Fibroblast of lung (primary cell): Measurements from ENCODE around the gene PYY. TPM values are rescaled to one million over a fixed set of nuclear protein-coding genes. Genes with fewer than 3 reads are reported as not detected.

Experiments
- DNase-seq, 2 donors: peaks; one replicate each; pipeline versions ENCODE4 v3.0.0 to v3.0.0-alpha.2; 2010; ENCODE audit warnings: low read depth in 2 of 2
- H2AFZ ChIP-seq: 2 replicates; pipeline ENCODE4 v1.5.1; 2012; ENCODE audit warnings: low read length, control low read depth, inconsistent platforms
- H3K27ac ChIP-seq: 2 replicates; pipeline ENCODE4 v1.5.1; 2011; ENCODE audit warnings: low read length, control low read depth; ENCODE audit not compliant: insufficient read depth
- H3K27me3 ChIP-seq: 2 replicates; pipeline ENCODE4 v1.5.1; 2011; ENCODE audit warnings: mild to moderate bottlenecking, low read length; ENCODE audit not compliant: control insufficient read depth, insufficient read depth
- H3K36me3 ChIP-seq: 2 replicates; pipeline ENCODE4 v1.5.1; 2011; ENCODE audit warnings: low read length; ENCODE audit not compliant: control insufficient read depth, insufficient read depth
- H3K4me1 ChIP-seq: 2 replicates; pipeline ENCODE4 v1.5.1; 2011; ENCODE audit warnings: low read length; ENCODE audit not compliant: control insufficient read depth, insufficient read depth; ENCODE audit errors: extremely low read depth
- H3K4me2 ChIP-seq: 2 replicates; pipeline ENCODE4 v1.5.1; 2011; ENCODE audit warnings: low read length, control low read depth; ENCODE audit not compliant: insufficient read depth; ENCODE audit errors: extremely low read depth
- H3K4me3 ChIP-seq, 4 experiments: fragments of 200-600 bp in 1 of 4; sonication (generic) in 1 of 4; replicated peaks in 1 of 4; 2 replicates each; pipeline ENCODE4 v1.5.1; 2011 to 2016; ENCODE audit warnings: low read length in 4 of 4, low read depth in 3 of 4, mild to moderate bottlenecking in 3 of 4, control low read depth in 2 of 4, inconsistent platforms in 1 of 4, mixed read lengths in 1 of 4; ENCODE audit not compliant: insufficient read depth in 1 of 4; ENCODE audit errors: control extremely low read depth in 1 of 4
- H3K79me2 ChIP-seq: 2 replicates; pipeline ENCODE4 v1.5.1; 2012; ENCODE audit warnings: mild to moderate bottlenecking, low read length, inconsistent platforms; ENCODE audit not compliant: control insufficient read depth, insufficient read depth
- H3K9ac ChIP-seq: 2 replicates; pipeline ENCODE4 v1.5.1; 2011; ENCODE audit warnings: mild to moderate bottlenecking, low read length, control low read depth; ENCODE audit not compliant: insufficient read depth
- H3K9me3 ChIP-seq: 2 replicates; pipeline ENCODE4 v1.5.1; 2012; ENCODE audit warnings: low read depth, low read length; ENCODE audit not compliant: control insufficient read depth, insufficient read depth
- H4K20me1 ChIP-seq: 2 replicates; pipeline ENCODE4 v1.5.1; 2011; ENCODE audit warnings: low read length; ENCODE audit not compliant: control insufficient read depth, insufficient read depth; ENCODE audit errors: extremely low read depth
- CTCF ChIP-seq, 2 donors: IDR thresholded peaks in 1 of 2; conservative IDR thresholded peaks in 1 of 2; 1 replicate in 1 of 2; 2 replicates in 1 of 2; pipeline ENCODE4 v1.5.1; 2011 to 2012; ENCODE audit warnings: low read length in 2 of 2, control low read depth in 1 of 2, inconsistent platforms in 1 of 2, low read depth in 1 of 2, mild to moderate bottlenecking in 1 of 2
- EZH2 ChIP-seq: IDR thresholded peaks from 2 replicates; pipeline ENCODE4 v1.5.1; 2012; ENCODE audit warnings: low read length, control low read depth, mild to moderate bottlenecking; ENCODE audit errors: missing control alignments
- polyA plus RNA-seq, 2 donors: library from polyadenylated mRNA; depleted of rRNA in 1 of 2; stranded (reverse) in 1 of 2; unstranded in 1 of 2; fragments of >200 nt; gene quantifications; 2 replicates each; pipeline ENCODE4 v1.2.1, GENCODE V29; 2011 to 2012; ENCODE audit warnings: missing spikeins in 1 of 2
- total RNA-seq: library from RNA; depleted of rRNA; stranded (reverse); fragments of >200 nt; gene quantifications from 2 replicates; pipeline ENCODE4 v1.2.1, GENCODE V29; 2014

Gene PYY
- total and polyA plus RNA-seq, 2 donors (not counting 1 experiment from before 2014, with no cell fraction given): 0.33 TPM; not detected in 1

GRCh38 chr17:43987131-43988021 lies 33.6 kb upstream of the PYY start:
- no peaks in the 10 kb centered on the region for H4K20me1 ChIP-seq
- H3K4me2 ChIP-seq: no peak overlapping the region
- no peak for TF ChIP-seq EZH2
- TF ChIP-seq CTCF (conservative IDR thresholded peaks at IDR 0.05 in 1 of 2, IDR thresholded peaks at IDR 0.05 in 1 of 2; ENCODE audit: low read depth in 1 of 2, low read length in 2 of 2): no peak
- H2AFZ ChIP-seq: no peak overlapping the region
- no peak for DNase-seq
- no peaks in the 10 kb centered on the region for H3K36me3 ChIP-seq
- H3K4me1 ChIP-seq: no peaks in the 10 kb centered on the region
- H3K79me2 ChIP-seq: no peaks in the 10 kb centered on the region
- no peak overlapping the region for H3K9ac ChIP-seq
- no peak overlapping the region for H3K27ac ChIP-seq
- H3K9me3 ChIP-seq: no peaks in the 10 kb centered on the region
- H3K27me3 ChIP-seq: peaks cover 25% of the 10 kb centered on the region
- H3K4me3 ChIP-seq: no peak overlapping the region

GRCh38 chr17:43986225-43986981 lies 32.7 kb upstream of the PYY start:
- TF ChIP-seq EZH2 (no peak), CTCF (conservative IDR thresholded peaks at IDR 0.05 in 1 of 2, IDR thresholded peaks at IDR 0.05 in 1 of 2; ENCODE audit: low read depth in 1 of 2, low read length in 2 of 2) (no peak)
- Histone ChIP-seq H3K36me3 (no peaks in the 10 kb centered on the region), H3K27ac (no peak overlapping the region), H3K4me1 (no peaks in the 10 kb centered on the region), H3K9me3 (no peaks in the 10 kb centered on the region), H3K9ac (no peak overlapping the region), H2AFZ (no peak overlapping the region), H3K79me2 (no peaks in the 10 kb centered on the region), H4K20me1 (no peaks in the 10 kb centered on the region), H3K4me2 (no peak overlapping the region), H3K4me3 (no peak overlapping the region), H3K27me3 (peaks cover 31% of the 10 kb centered on the region)
- DNase-seq: no peak

DNA sequence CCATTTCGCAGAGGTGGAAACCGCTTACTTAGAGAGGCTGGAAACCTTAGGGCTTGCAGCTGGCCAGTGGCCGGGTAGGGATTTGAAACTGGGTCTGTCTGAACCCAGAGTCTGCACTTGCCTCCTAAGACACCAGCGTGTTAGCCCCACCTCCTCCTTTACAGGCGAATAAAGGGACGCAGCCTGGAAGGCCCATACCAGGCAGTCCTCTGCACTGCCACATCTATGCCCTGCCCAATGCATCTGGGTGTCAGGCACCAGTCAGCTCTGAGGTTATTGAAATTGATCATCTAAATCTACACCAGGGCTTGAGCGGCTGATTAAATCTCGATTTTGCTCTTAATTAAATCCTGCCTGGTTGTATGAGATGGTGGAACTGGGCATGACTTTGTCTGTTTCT lies 30.8 kb upstream of the PYY start:
- no peak overlapping the region for H2AFZ ChIP-seq
- H3K27ac ChIP-seq: no peak overlapping the region
- H3K4me3 ChIP-seq: peak overlapping the region in 1 of 4 experiments; percentile 34
- no peaks in the 10 kb centered on the region for H3K79me2 ChIP-seq
- H3K27me3 ChIP-seq: peaks cover 36% of the 10 kb centered on the region
- no peak overlapping the region for H3K4me2 ChIP-seq
- H3K9me3 ChIP-seq: no peaks in the 10 kb centered on the region
- no peaks in the 10 kb centered on the region for H4K20me1 ChIP-seq
- H3K9ac ChIP-seq: no peak overlapping the region
- TF ChIP-seq CTCF (conservative IDR thresholded peaks at IDR 0.05 in 1 of 2, IDR thresholded peaks at IDR 0.05 in 1 of 2; ENCODE audit: low read depth in 1 of 2, low read length in 2 of 2): no peak
- TF ChIP-seq EZH2: no peak
- H3K4me1 ChIP-seq: no peaks in the 10 kb centered on the region
- no peak for DNase-seq
- H3K36me3 ChIP-seq: no peaks in the 10 kb centered on the region
